GM12864 (cell line): ENCODE results near the gene PRAC1.

Source experiments
- DNase-seq: peaks from one replicate; pipeline ENCODE4 v3.0.0-alpha.2; 2011; ENCODE audit warnings: low read depth
- H3K4me3 ChIP-seq: 2 replicates; pipeline ENCODE4 v1.5.1; 2011; ENCODE audit warnings: mild to moderate bottlenecking, low read depth, low read length, control low read depth
- TF ChIP-seq, protein P1 (sequence below): IDR thresholded peaks from 2 replicates; pipeline ENCODE4 v1.5.1; 2011; ENCODE audit warnings: low read depth, mild to moderate bottlenecking, moderate library complexity, low read length, control low read depth, inconsistent platforms; ENCODE audit errors: missing control alignments

PRAC1 gene

DNA sequence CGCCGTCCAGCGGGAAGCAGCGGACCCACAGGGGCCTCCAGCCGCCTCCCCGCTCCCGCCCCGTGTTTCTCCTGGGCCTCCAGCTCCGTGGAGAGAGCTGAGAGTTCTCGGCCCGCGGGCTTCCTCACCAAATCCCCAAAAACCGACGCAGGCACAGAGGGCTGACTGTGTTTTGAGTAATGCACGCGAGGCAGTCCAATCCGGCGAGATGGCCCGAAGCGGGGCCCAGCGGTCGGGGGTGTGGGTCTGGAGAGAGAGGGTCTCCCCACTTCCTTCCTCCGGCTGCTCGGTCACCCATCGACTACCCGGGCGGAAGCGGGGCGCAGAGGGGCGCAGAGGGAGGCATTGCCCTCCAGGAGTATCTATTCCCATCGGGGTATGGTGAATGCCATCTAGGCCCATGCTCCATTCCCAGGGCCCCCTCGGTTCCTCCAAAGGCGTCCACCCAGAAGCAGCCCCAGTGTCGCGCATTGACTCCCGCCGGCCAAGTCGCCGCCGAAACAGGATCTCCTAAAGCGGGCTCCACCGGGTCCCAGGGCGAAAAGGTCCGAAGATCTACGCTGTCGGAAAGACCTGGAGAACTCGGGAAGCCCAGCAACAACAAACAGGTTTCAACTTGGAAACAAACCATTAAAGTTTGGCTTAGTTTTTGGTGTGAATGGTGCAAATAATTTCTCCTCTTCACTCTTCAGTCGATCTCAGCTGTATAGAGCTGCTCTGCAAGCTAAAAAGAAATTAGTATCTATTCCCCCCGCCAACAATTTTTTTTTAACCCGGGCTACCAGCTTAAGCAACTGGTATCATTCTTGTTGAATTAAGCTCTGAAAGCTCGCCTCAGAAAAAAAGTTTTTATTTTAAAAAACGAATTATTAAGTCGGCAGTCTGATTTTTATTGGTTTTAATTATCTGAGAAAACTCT is 25.4 kb upstream of the PRAC1 start:
- TF ChIP-seq, protein P1, sequence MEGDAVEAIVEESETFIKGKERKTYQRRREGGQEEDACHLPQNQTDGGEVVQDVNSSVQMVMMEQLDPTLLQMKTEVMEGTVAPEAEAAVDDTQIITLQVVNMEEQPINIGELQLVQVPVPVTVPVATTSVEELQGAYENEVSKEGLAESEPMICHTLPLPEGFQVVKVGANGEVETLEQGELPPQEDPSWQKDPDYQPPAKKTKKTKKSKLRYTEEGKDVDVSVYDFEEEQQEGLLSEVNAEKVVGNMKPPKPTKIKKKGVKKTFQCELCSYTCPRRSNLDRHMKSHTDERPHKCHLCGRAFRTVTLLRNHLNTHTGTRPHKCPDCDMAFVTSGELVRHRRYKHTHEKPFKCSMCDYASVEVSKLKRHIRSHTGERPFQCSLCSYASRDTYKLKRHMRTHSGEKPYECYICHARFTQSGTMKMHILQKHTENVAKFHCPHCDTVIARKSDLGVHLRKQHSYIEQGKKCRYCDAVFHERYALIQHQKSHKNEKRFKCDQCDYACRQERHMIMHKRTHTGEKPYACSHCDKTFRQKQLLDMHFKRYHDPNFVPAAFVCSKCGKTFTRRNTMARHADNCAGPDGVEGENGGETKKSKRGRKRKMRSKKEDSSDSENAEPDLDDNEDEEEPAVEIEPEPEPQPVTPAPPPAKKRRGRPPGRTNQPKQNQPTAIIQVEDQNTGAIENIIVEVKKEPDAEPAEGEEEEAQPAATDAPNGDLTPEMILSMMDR: no peak
- DNase-seq: no peak
- H3K4me3 ChIP-seq: no peak overlapping the region

DNA sequence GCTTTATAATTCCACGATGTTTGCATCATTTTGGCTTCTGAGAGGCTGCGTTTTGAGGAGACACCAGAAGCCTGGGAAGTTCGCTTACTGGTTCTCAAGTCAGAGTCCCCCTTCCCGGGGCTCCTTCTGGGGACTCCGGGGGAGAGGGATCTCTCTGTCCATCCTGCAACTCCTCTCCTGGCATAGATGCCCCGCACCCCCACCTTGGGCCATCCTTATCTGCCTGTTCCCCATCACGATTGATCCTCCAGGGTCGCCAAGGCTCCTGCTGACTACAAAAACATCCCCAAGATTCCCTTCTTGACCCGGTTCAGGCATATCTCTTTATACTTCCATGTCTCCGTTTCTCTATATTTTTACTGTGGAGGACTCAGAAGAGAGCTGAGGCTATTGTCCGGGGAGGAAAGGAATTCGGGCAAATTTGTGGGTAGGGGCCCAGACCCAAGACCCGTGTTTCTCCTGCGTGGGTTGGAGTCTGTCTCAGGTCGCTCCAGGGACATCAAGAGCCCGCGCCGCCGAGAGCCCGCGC is 24.7 kb upstream of the PRAC1 start:
- no peak overlapping the region for H3K4me3 ChIP-seq
- TF ChIP-seq, protein P1: no peak
- DNase-seq: no peak

DNA sequence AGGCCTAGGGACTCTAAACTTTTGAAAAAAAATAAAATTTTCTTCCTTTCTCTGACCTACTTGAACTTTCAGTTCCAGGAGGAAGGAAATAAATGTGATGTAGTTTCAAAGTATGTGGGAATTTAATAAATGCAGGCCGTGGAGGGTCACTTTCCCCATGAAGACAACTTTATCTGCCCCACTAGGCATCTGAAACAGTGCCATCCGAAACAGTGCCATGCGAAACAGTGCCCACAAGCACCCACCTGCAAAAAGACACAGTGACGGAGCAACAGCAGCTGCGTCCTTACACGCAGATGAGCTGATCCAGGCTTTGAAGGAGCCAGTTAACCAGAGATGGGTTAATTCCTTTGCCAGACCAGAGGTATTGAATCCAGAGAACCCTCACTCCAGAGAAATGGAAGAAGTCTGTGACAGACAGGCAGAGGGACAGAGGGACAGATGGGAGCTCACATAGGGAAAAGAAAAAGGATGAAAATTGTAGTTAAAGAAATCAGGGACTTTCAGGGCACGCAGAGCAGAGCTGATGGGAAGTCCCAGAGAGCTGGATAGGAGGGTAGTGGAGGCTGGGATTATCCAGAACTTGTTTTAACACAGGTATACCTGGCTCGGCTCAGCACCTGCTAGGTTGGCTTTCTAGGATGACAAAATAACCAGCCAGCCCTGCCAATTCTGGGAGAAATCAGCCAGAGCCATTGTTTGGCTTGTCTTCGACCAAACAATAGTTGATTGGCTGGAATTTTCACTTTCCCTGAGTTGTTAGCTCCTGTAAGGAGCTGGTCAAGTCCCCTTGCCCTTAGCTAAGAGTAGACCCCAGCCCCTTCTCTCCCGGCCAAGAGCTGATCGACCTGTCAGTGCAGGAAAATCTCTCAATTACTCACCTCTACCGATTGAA is 23.3 kb upstream of the PRAC1 start:
- no peak overlapping the region for H3K4me3 ChIP-seq
- TF ChIP-seq, protein P1: no peak
- DNase-seq: no peak

DNA sequence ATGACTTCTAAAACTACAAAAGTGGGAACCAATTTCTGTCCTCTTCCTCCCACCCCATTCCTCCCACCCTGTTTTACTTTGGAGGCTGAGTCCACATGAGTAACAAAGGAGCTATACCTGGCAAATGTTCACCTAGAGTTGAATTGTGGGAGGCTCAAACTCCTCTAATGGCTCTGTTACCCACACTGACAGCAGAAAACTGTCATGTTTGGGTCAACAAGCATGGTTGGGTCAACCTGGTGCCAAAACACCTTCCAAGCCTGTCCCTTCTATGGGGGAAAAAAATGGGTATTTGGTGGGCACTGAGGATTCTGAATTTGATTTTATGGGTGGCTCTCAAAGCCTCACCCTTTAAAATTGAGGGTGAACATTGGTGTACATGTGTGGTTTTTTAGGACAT is 18.2 kb upstream of the PRAC1 start:
- no peak for DNase-seq
- TF ChIP-seq, protein P1: no peak
- H3K4me3 ChIP-seq: no peak overlapping the region

DNA sequence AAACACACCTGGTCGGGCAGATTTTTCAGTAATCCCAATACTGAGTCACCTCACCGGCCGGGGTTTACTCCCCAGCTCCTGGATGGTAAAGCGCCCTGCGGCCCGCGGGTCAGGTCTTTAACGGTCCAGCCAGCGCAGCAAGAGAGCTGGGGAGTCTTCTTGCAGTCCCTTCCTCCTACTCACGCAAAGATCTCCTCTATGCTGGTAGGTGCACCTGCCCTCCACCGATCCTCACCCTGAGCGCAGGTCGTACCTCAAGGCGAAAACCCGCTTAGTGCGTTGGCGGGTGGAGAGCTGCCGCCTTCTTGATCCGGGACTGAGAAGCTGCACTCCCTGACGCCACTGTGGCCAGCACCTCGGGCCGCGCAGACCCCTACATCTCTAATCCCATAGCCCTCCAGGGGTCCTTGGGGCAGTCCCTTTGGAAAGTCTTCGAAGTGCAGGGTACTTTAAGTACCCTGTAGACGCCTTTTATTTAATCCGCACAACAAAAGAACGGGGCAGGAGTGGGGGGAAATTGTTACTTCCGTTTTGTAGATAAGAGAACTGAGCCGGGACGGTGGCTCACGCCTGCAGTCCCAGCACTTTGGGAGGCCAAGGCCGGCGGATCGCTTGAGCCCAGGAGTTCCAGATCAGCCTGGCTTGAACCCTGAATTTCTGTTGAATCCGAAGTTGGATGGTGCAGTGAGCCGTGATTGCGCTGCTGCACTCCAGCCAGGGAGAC is 16.6 kb upstream of the PRAC1 start:
- TF ChIP-seq, protein P1: no peak
- H3K4me3 ChIP-seq: no peak overlapping the region
- DNase-seq: no peak

DNA sequence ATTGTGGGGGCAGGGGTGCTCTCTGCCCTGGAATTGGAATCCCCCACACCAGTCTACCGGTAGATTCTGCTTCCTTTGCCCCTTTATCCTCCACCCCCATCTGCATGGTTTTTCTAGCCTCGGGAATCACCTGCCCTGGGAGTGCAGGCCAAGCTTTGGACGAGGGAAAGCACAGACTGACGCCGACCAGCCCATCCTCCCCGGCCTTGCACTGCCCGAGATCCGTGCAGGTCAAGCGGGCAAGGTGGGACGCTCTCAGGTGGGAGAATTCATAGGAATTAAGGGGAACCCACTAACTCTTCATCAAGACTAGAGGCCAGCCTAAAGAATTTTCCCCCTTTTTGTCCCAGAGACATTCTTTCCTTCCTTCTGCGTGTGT is 16.1 kb upstream of the PRAC1 start:
- H3K4me3 ChIP-seq: no peak overlapping the region
- TF ChIP-seq, protein P1: no peak
- DNase-seq: no peak
